HFFc6 (cell line): Measurements from ENCODE around the gene FBP2. TPM values are rescaled to one million over a fixed set of nuclear protein-coding genes. Genes with fewer than 3 reads are reported as not detected.

Experiments
- DNase-seq: peaks from one replicate; pipeline ENCODE4 v3.0.0-alpha.2; 2018
- H3K27ac Mint-ChIP-seq: 2 replicates; pipeline ENCODE4 v1.8.0; 2020; ENCODE audit warnings: mild to moderate bottlenecking, mixed read lengths
- H3K27me3 Mint-ChIP-seq: 2 replicates; pipeline ENCODE4 v1.8.0; 2021; ENCODE audit warnings: mild to moderate bottlenecking, moderate library complexity, mixed read lengths; ENCODE audit not compliant: insufficient read depth
- H3K36me3 Mint-ChIP-seq: 2 replicates; pipeline ENCODE4 v1.8.0; 2021; ENCODE audit warnings: low read depth, mixed read lengths
- H3K4me1 Mint-ChIP-seq: 2 replicates; pipeline ENCODE4 v1.8.0; 2020; ENCODE audit warnings: low read depth, mixed read lengths
- H3K4me3 Mint-ChIP-seq: 2 replicates; pipeline ENCODE4 v1.8.0; 2020; ENCODE audit warnings: mild to moderate bottlenecking, moderate library complexity, mixed read lengths
- H3K9me3 Mint-ChIP-seq: 2 replicates; pipeline ENCODE4 v1.8.0; 2020; ENCODE audit warnings: mild to moderate bottlenecking, mixed read lengths
- CTCF ChIP-seq: fragments of 200-600 bp; sonication (generic); IDR thresholded peaks from 2 replicates; pipeline ENCODE4 v1.5.0; 2021; ENCODE audit warnings: antibody characterized with exemption, mild to moderate bottlenecking
- total RNA-seq, 6 experiments: library from RNA; stranded (reverse); fragmentation: NEBNext Ultra II Directional; extraction: Animal tissue kit (Norgen Biotek cat#: 25700); gene quantifications; 2 replicates in 1 of 6; 3 replicates in 5 of 6; pipeline ENCODE4 v1.2.3, GENCODE V29; 2021

The FBP2 gene
- total RNA-seq, 6 experiments from 2014 or later, result not detected

GRCh38 chr9:94533155-94533554 is 60.5 kb downstream of the FBP2 start:
- Mint-ChIP-seq H3K27me3 (peaks cover 3% of the 10 kb centered on the region; the same call in 1 of the 2 replicates), H3K9me3 (no peaks in the 10 kb centered on the region), H3K27ac (no peak overlapping the region), H3K4me1 (peaks cover 7% of the 10 kb centered on the region), H3K36me3 (no peaks in the 10 kb centered on the region), H3K4me3 (no peak overlapping the region)
- TF ChIP-seq CTCF, result no peak
- DNase-seq, result no peak

GRCh38 chr9:94528886-94529285 is 64.7 kb downstream of the FBP2 start:
- TF ChIP-seq CTCF, result no peak

GRCh38 chr9:94526951-94527350 is 66.7 kb downstream of the FBP2 start:
- no peaks in the 10 kb centered on the region for H3K36me3 Mint-ChIP-seq
- no peaks in the 10 kb centered on the region for H3K4me1 Mint-ChIP-seq
- no peak overlapping the region for H3K4me3 Mint-ChIP-seq
- H3K27ac Mint-ChIP-seq, result no peak overlapping the region
- peaks cover 3% of the 10 kb centered on the region; the same call in 1 of the 2 replicates for H3K27me3 Mint-ChIP-seq
- DNase-seq, result no peak
- no peaks in the 10 kb centered on the region for H3K9me3 Mint-ChIP-seq
- TF ChIP-seq CTCF, result no peak

More at GRCh38 chr9:94528886-94529285, 64.7 kb downstream of the FBP2 start:
- Mint-ChIP-seq H3K27ac (no peak overlapping the region), H3K4me1 (no peaks in the 10 kb centered on the region), H3K4me3 (no peak overlapping the region), H3K27me3 (peaks cover 3% of the 10 kb centered on the region; the same call in 1 of the 2 replicates), H3K9me3 (no peaks in the 10 kb centered on the region), H3K36me3 (no peaks in the 10 kb centered on the region)
- no peak for DNase-seq

GRCh38 chr9:94526271-94526670 is 67.4 kb downstream of the FBP2 start:
- no peaks in the 10 kb centered on the region for H3K36me3 Mint-ChIP-seq
- DNase-seq, result no peak
- H3K9me3 Mint-ChIP-seq, result no peaks in the 10 kb centered on the region
- no peak overlapping the region for H3K4me3 Mint-ChIP-seq
- no peaks in the 10 kb centered on the region for H3K4me1 Mint-ChIP-seq
- no peak overlapping the region for H3K27ac Mint-ChIP-seq
- no peak for TF ChIP-seq CTCF
- peaks cover 5% of the 10 kb centered on the region for H3K27me3 Mint-ChIP-seq

GRCh38 chr9:94525396-94526035 is 68.1 kb downstream of the FBP2 start:
- H3K9me3 Mint-ChIP-seq, result no peaks in the 10 kb centered on the region
- no peak overlapping the region for H3K4me3 Mint-ChIP-seq
- TF ChIP-seq CTCF, result no peak
- no peak overlapping the region for H3K27ac Mint-ChIP-seq
- H3K36me3 Mint-ChIP-seq, result no peaks in the 10 kb centered on the region
- DNase-seq, result no peak
- peaks cover 5% of the 10 kb centered on the region for H3K27me3 Mint-ChIP-seq
- no peaks in the 10 kb centered on the region for H3K4me1 Mint-ChIP-seq
